Measurements from ENCODE around the gene CEP170B.

CEP170B gene

DNA sequence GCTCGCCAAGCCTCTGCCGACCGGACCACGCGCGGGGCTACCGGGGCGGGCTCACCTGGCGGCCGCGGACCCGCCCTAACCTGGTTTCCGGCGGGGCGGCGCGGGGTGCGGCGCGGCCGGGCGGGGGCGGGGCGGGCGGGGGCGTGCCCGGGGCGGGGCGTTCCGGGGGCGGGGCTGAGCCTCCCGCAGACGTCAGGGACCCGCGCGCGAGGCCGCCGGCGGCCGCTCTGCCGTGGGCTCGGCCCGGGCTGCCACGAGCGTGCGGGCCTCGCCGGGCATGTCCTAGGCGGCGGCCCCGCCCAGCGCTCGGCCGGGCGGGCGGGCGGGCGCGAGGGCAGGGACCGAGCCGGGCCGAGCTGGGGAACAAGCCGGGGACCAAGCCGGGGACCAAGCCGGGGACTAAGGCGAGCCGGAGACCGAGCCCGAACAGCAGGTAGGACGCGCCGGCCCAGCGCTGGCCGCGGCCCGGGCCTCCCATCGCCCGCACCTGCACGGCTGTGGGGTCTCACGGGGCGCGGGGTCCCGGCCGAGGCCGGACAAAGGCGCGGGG lies at the start of gene CEP170B:
TSS of gene CEP170B (plus strand) at position 188 of the 550 bp plus-strand sequence. CDS start 3,183 bp downstream, outside the sequence.
- TF ChIP-seq, protein P1, sequence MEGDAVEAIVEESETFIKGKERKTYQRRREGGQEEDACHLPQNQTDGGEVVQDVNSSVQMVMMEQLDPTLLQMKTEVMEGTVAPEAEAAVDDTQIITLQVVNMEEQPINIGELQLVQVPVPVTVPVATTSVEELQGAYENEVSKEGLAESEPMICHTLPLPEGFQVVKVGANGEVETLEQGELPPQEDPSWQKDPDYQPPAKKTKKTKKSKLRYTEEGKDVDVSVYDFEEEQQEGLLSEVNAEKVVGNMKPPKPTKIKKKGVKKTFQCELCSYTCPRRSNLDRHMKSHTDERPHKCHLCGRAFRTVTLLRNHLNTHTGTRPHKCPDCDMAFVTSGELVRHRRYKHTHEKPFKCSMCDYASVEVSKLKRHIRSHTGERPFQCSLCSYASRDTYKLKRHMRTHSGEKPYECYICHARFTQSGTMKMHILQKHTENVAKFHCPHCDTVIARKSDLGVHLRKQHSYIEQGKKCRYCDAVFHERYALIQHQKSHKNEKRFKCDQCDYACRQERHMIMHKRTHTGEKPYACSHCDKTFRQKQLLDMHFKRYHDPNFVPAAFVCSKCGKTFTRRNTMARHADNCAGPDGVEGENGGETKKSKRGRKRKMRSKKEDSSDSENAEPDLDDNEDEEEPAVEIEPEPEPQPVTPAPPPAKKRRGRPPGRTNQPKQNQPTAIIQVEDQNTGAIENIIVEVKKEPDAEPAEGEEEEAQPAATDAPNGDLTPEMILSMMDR (IDR thresholded peaks at IDR 0.05; ENCODE audit: insufficient read depth, low read depth, low read length, missing control alignments): no peak
- DNase-seq (ENCODE audit: low read depth): no peak
- no peak within 1 kb of the TSS; the same call in 1 of the 2 replicates for H3K4me3 ChIP-seq (ENCODE audit: low read depth, low read length)

GRCh38 chr14:104816616-104816884 lies 48.5 kb upstream of the CEP170B start:
- DNase-seq (ENCODE audit: low read depth): no peak
- H3K4me3 ChIP-seq (ENCODE audit: low read depth, low read length): peak overlapping the region; percentile 87
- TF ChIP-seq, protein P1 (IDR thresholded peaks at IDR 0.05; ENCODE audit: insufficient read depth, low read depth, low read length, missing control alignments): no peak

GRCh38 chr14:104817930-104818713 lies 46.9 kb upstream of the CEP170B start:
- no peak overlapping the region for H3K4me3 ChIP-seq (ENCODE audit: low read depth, low read length)
- TF ChIP-seq, protein P1 (IDR thresholded peaks at IDR 0.05; ENCODE audit: insufficient read depth, low read depth, low read length, missing control alignments): no peak
- DNase-seq (ENCODE audit: low read depth): no peak

GRCh38 chr14:104818714-104819161 lies 46.3 kb upstream of the CEP170B start:
- DNase-seq (ENCODE audit: low read depth): no peak
- no peak overlapping the region for H3K4me3 ChIP-seq (ENCODE audit: low read depth, low read length)
- TF ChIP-seq, protein P1 (IDR thresholded peaks at IDR 0.05; ENCODE audit: insufficient read depth, low read depth, low read length, missing control alignments): no peak

- no peak overlapping the region for H3K4me3 ChIP-seq (ENCODE audit: low read depth, low read length)
- DNase-seq (ENCODE audit: low read depth): no peak
- TF ChIP-seq, protein P1 (IDR thresholded peaks at IDR 0.05; ENCODE audit: insufficient read depth, low read depth, low read length, missing control alignments): no peak
Measured at GRCh38 chr14:104819361-104819781, 45.7 kb upstream of the CEP170B start.

- no peak overlapping the region for H3K4me3 ChIP-seq (ENCODE audit: low read depth, low read length)
- TF ChIP-seq, protein P1 (IDR thresholded peaks at IDR 0.05; ENCODE audit: insufficient read depth, low read depth, low read length, missing control alignments): no peak
- DNase-seq (ENCODE audit: low read depth): no peak
Measured at GRCh38 chr14:104820669-104821228, 44.3 kb upstream of the CEP170B start.

All from GM12865 (cell line).